Hepatocyte (in vitro differentiated cells): ENCODE results near the gene MRI1.

ENCODE experiments used
- EZH2 ChIP-seq: fragments of 200-600 bp; sonication (generic); IDR thresholded peaks from 2 replicates; pipeline ENCODE4 v1.6.1; 2016; ENCODE audit warnings: antibody characterized with exemption, mild to moderate bottlenecking, borderline replicate concordance
- EZH2phosphoT487 ChIP-seq: fragments of 200-600 bp; sonication (generic); IDR thresholded peaks from one replicate; pipeline ENCODE4 v1.6.1; 2018; ENCODE audit warnings: antibody characterized with exemption, mild to moderate bottlenecking, low read depth, moderate library complexity; ENCODE audit not compliant: unreplicated experiment, severe bottlenecking
- TF ChIP-seq, protein P1 (sequence below): fragments of 200-600 bp; sonication (generic); IDR thresholded peaks from 2 replicates; pipeline ENCODE4 v1.5.1; 2016; ENCODE audit warnings: antibody characterized with exemption, mild to moderate bottlenecking; ENCODE audit not compliant: poor library complexity

DNA sequence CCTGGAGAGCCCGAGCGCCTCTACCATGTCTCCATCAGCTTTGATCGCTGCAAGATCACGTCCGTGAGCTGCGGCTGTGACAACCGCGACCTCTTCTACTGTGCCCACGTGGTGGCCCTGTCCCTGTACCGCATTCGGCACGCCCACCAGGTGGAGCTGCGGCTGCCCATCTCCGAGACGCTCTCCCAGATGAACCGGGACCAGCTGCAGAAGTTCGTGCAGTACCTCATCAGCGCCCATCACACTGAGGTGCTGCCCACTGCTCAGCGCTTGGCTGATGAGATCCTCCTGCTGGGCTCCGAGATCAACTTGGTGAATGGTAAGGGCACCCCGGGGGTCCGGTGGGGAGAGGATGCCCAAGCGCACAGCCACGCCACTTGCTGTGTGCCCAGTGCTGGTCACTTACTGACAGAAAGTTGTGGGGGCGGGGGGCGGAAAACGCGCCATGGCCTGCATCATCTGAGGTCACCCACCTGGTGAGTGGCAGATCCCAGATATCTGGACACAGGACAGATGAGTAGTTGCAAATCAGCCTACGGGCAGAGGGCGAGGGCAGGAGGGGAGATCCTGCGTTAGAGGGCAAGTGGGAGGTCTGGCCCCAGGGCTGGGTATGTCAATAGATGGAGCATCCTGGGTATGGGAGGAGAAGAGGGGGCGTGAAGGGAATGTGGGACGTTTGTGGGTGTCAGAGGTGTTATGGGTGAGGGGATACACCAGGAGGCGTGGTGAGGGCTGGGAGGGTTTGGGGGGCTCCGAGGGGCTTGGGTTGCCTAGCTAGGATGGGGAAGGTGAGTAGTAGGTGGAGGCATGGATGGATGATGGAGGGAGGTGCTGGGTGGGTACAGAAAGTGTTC, 40.7 kb downstream of the MRI1 start:
- TF ChIP-seq, protein P1, sequence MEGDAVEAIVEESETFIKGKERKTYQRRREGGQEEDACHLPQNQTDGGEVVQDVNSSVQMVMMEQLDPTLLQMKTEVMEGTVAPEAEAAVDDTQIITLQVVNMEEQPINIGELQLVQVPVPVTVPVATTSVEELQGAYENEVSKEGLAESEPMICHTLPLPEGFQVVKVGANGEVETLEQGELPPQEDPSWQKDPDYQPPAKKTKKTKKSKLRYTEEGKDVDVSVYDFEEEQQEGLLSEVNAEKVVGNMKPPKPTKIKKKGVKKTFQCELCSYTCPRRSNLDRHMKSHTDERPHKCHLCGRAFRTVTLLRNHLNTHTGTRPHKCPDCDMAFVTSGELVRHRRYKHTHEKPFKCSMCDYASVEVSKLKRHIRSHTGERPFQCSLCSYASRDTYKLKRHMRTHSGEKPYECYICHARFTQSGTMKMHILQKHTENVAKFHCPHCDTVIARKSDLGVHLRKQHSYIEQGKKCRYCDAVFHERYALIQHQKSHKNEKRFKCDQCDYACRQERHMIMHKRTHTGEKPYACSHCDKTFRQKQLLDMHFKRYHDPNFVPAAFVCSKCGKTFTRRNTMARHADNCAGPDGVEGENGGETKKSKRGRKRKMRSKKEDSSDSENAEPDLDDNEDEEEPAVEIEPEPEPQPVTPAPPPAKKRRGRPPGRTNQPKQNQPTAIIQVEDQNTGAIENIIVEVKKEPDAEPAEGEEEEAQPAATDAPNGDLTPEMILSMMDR, result peak; percentile 18
- TF ChIP-seq EZH2phosphoT487, result no peak
- no peak for TF ChIP-seq EZH2
